ENCODE results near the gene TRIM37.

Gene TRIM37

GRCh38 chr17:59111539-59111938 lies 4.9 kb upstream of the TRIM37 start:
- Histone ChIP-seq H3K9me3 (ENCODE audit: control insufficient read depth, low read length) (no peaks in the 10 kb centered on the region), H3K27me3 (ENCODE audit: control insufficient read depth, insufficient read depth, low read length, poor library complexity, severe bottlenecking) (no peaks in the 10 kb centered on the region), H3K36me3 (ENCODE audit: control insufficient read depth, insufficient read depth, low read length) (peaks cover 11% of the 10 kb centered on the region), H3K4me3 (ENCODE audit: insufficient read depth, low read depth, low read length) (no peak overlapping the region), H3K27ac (ENCODE audit: insufficient read depth, low read depth, low read length, poor library complexity, severe bottlenecking) (no peak overlapping the region), H3K4me1 (ENCODE audit: control insufficient read depth, insufficient read depth, low read length) (no peaks in the 10 kb centered on the region)
- WGBS, 2 experiments: 89 to 93% methylated on average over 2 to 3 of the region's 3 CpGs

- no peak overlapping the region for H3K4me3 ChIP-seq (ENCODE audit: insufficient read depth, low read depth, low read length)
- peaks cover 9% of the 10 kb centered on the region for H3K36me3 ChIP-seq (ENCODE audit: control insufficient read depth, insufficient read depth, low read length)
- H3K27me3 ChIP-seq (ENCODE audit: control insufficient read depth, insufficient read depth, low read length, poor library complexity, severe bottlenecking): no peaks in the 10 kb centered on the region
- no peak overlapping the region for H3K27ac ChIP-seq (ENCODE audit: insufficient read depth, low read depth, low read length, poor library complexity, severe bottlenecking)
- H3K4me1 ChIP-seq (ENCODE audit: control insufficient read depth, insufficient read depth, low read length): no peaks in the 10 kb centered on the region
- H3K9me3 ChIP-seq (ENCODE audit: control insufficient read depth, low read length): no peaks in the 10 kb centered on the region
Measured at GRCh38 chr17:59110973-59111372, 4.3 kb upstream of the TRIM37 start.

GRCh38 chr17:59108400-59109102 lies 1.9 kb upstream of the TRIM37 start:
- 93 to 98% methylated on average over 7 of the region's 7 CpGs for WGBS, 2 experiments
- H3K36me3 ChIP-seq (ENCODE audit: control insufficient read depth, insufficient read depth, low read length): no peaks in the 10 kb centered on the region
- H3K4me3 ChIP-seq (ENCODE audit: insufficient read depth, low read depth, low read length): no peak overlapping the region
- no peaks in the 10 kb centered on the region for H3K27me3 ChIP-seq (ENCODE audit: control insufficient read depth, insufficient read depth, low read length, poor library complexity, severe bottlenecking)
- H3K27ac ChIP-seq (ENCODE audit: insufficient read depth, low read depth, low read length, poor library complexity, severe bottlenecking): no peak overlapping the region
- H3K4me1 ChIP-seq (ENCODE audit: control insufficient read depth, insufficient read depth, low read length): no peaks in the 10 kb centered on the region
- H3K9me3 ChIP-seq (ENCODE audit: control insufficient read depth, low read length): no peaks in the 10 kb centered on the region

GRCh38 chr17:59107306-59107670 lies 608 bp upstream of the TRIM37 start:
- Histone ChIP-seq H3K9me3 (ENCODE audit: control insufficient read depth, low read length) (no peaks in the 10 kb centered on the region), H3K27me3 (ENCODE audit: control insufficient read depth, insufficient read depth, low read length, poor library complexity, severe bottlenecking) (no peaks in the 10 kb centered on the region), H3K36me3 (ENCODE audit: control insufficient read depth, insufficient read depth, low read length) (no peaks in the 10 kb centered on the region), H3K4me3 (ENCODE audit: insufficient read depth, low read depth, low read length) (peak overlapping the region; percentile 91), H3K4me1 (ENCODE audit: control insufficient read depth, insufficient read depth, low read length) (no peaks in the 10 kb centered on the region), H3K27ac (ENCODE audit: insufficient read depth, low read depth, low read length, poor library complexity, severe bottlenecking) (peak overlapping the region; percentile 85)
- WGBS, 2 experiments: 3 to 10% methylated on average over 9 of the region's 10 CpGs

- H3K36me3 ChIP-seq (ENCODE audit: control insufficient read depth, insufficient read depth, low read length): no peaks in the 10 kb centered on the region
- WGBS, 2 experiments: 0% methylated on average over 18 of the region's 18 CpGs
- peak overlapping the region; percentile 91 for H3K4me3 ChIP-seq (ENCODE audit: insufficient read depth, low read depth, low read length)
- H3K27me3 ChIP-seq (ENCODE audit: control insufficient read depth, insufficient read depth, low read length, poor library complexity, severe bottlenecking): no peaks in the 10 kb centered on the region
- H3K4me1 ChIP-seq (ENCODE audit: control insufficient read depth, insufficient read depth, low read length): no peaks in the 10 kb centered on the region
- peak overlapping the region; percentile 78 for H3K27ac ChIP-seq (ENCODE audit: insufficient read depth, low read depth, low read length, poor library complexity, severe bottlenecking)
- H3K9me3 ChIP-seq (ENCODE audit: control insufficient read depth, low read length): no peaks in the 10 kb centered on the region
Measured at GRCh38 chr17:59105852-59106462, 723 bp downstream of the TRIM37 start.

GRCh38 chr17:59101178-59101577 lies 5.5 kb downstream of the TRIM37 start:
- no peak overlapping the region for H3K27ac ChIP-seq (ENCODE audit: insufficient read depth, low read depth, low read length, poor library complexity, severe bottlenecking)
- H3K27me3 ChIP-seq (ENCODE audit: control insufficient read depth, insufficient read depth, low read length, poor library complexity, severe bottlenecking): no peaks in the 10 kb centered on the region
- 88 to 92% methylated on average over 1 of the region's 1 CpG for WGBS, 2 experiments
- H3K4me3 ChIP-seq (ENCODE audit: insufficient read depth, low read depth, low read length): no peak overlapping the region
- H3K36me3 ChIP-seq (ENCODE audit: control insufficient read depth, insufficient read depth, low read length): no peaks in the 10 kb centered on the region
- no peaks in the 10 kb centered on the region for H3K9me3 ChIP-seq (ENCODE audit: control insufficient read depth, low read length)
- H3K4me1 ChIP-seq (ENCODE audit: control insufficient read depth, insufficient read depth, low read length): no peaks in the 10 kb centered on the region

GRCh38 chr17:59097876-59098275 lies 8.8 kb downstream of the TRIM37 start:
- Histone ChIP-seq H3K36me3 (ENCODE audit: control insufficient read depth, insufficient read depth, low read length) (no peaks in the 10 kb centered on the region), H3K27ac (ENCODE audit: insufficient read depth, low read depth, low read length, poor library complexity, severe bottlenecking) (no peak overlapping the region), H3K27me3 (ENCODE audit: control insufficient read depth, insufficient read depth, low read length, poor library complexity, severe bottlenecking) (no peaks in the 10 kb centered on the region)

GRCh38 chr17:59094861-59095530 lies 11.7 kb downstream of the TRIM37 start:
- Histone ChIP-seq H3K36me3 (ENCODE audit: control insufficient read depth, insufficient read depth, low read length) (no peaks in the 10 kb centered on the region), H3K4me1 (ENCODE audit: control insufficient read depth, insufficient read depth, low read length) (no peaks in the 10 kb centered on the region), H3K27me3 (ENCODE audit: control insufficient read depth, insufficient read depth, low read length, poor library complexity, severe bottlenecking) (no peaks in the 10 kb centered on the region), H3K4me3 (ENCODE audit: insufficient read depth, low read depth, low read length) (no peak overlapping the region), H3K9me3 (ENCODE audit: control insufficient read depth, low read length) (no peaks in the 10 kb centered on the region), H3K27ac (ENCODE audit: insufficient read depth, low read depth, low read length, poor library complexity, severe bottlenecking) (no peak overlapping the region)
- 95 to 96% methylated on average over 6 of the region's 6 CpGs for WGBS, 2 experiments

More at GRCh38 chr17:59097876-59098275, 8.8 kb downstream of the TRIM37 start:
- Histone ChIP-seq H3K4me3 (ENCODE audit: insufficient read depth, low read depth, low read length) (no peak overlapping the region), H3K4me1 (ENCODE audit: control insufficient read depth, insufficient read depth, low read length) (no peaks in the 10 kb centered on the region), H3K9me3 (ENCODE audit: control insufficient read depth, low read length) (no peaks in the 10 kb centered on the region)

GRCh38 chr17:59093702-59094231 lies 12.9 kb downstream of the TRIM37 start:
- WGBS, 2 experiments: 88 to 91% methylated on average over 8 of the region's 8 CpGs
- H3K4me3 ChIP-seq (ENCODE audit: insufficient read depth, low read depth, low read length): no peak overlapping the region
- no peak overlapping the region for H3K27ac ChIP-seq (ENCODE audit: insufficient read depth, low read depth, low read length, poor library complexity, severe bottlenecking)

GRCh38 chr17:59093145-59093701 lies 13.5 kb downstream of the TRIM37 start:
- no peaks in the 10 kb centered on the region for H3K27me3 ChIP-seq (ENCODE audit: control insufficient read depth, insufficient read depth, low read length, poor library complexity, severe bottlenecking)
- no peaks in the 10 kb centered on the region for H3K4me1 ChIP-seq (ENCODE audit: control insufficient read depth, insufficient read depth, low read length)
- WGBS, 2 experiments: 88 to 92% methylated on average over 4 of the region's 4 CpGs
- H3K9me3 ChIP-seq (ENCODE audit: control insufficient read depth, low read length): no peaks in the 10 kb centered on the region
- no peak overlapping the region for H3K4me3 ChIP-seq (ENCODE audit: insufficient read depth, low read depth, low read length)
- H3K27ac ChIP-seq (ENCODE audit: insufficient read depth, low read depth, low read length, poor library complexity, severe bottlenecking): no peak overlapping the region
- H3K36me3 ChIP-seq (ENCODE audit: control insufficient read depth, insufficient read depth, low read length): no peaks in the 10 kb centered on the region

More at GRCh38 chr17:59093702-59094231, 12.9 kb downstream of the TRIM37 start:
- H3K9me3 ChIP-seq (ENCODE audit: control insufficient read depth, low read length): no peaks in the 10 kb centered on the region
- H3K27me3 ChIP-seq (ENCODE audit: control insufficient read depth, insufficient read depth, low read length, poor library complexity, severe bottlenecking): no peaks in the 10 kb centered on the region
- H3K36me3 ChIP-seq (ENCODE audit: control insufficient read depth, insufficient read depth, low read length): no peaks in the 10 kb centered on the region
- H3K4me1 ChIP-seq (ENCODE audit: control insufficient read depth, insufficient read depth, low read length): no peaks in the 10 kb centered on the region
